Measurements from ENCODE around the gene NPR1. TPM values are rescaled to one million over a fixed set of nuclear protein-coding genes. Genes with fewer than 3 reads are reported as not detected.
"Not testable (repeated sequence)": the region's sequence is repeated elsewhere in the genome, so short reads cannot be mapped to it uniquely, and the experiment has no call there.

Gene NPR1
- total RNA-seq, 1 experiment from 2014 or later, result 0.05 TPM

GRCh38 chr1:153698020-153698922 lies 19.8 kb downstream of the NPR1 start:
- no peaks in the 10 kb centered on the region for H3K36me3 ChIP-seq
- no peak overlapping the region for H3K27ac ChIP-seq
- no peaks in the 10 kb centered on the region for H3K27me3 ChIP-seq (replicated peaks)
- no peak overlapping the region for H3K4me3 ChIP-seq
- H3K9me3 ChIP-seq (replicated peaks), result no peaks in the 10 kb centered on the region
- no peak for DNase-seq (ENCODE audit: low read depth in 1 of 2, low spot score in 2 of 2)
- H3K4me1 ChIP-seq (replicated peaks), result no peaks in the 10 kb centered on the region

GRCh38 chr1:153698923-153699714 lies 20.6 kb downstream of the NPR1 start:
- no peak for DNase-seq (ENCODE audit: low read depth in 1 of 2, low spot score in 2 of 2)
- H3K9me3 ChIP-seq (replicated peaks), result no peaks in the 10 kb centered on the region
- H3K36me3 ChIP-seq, result no peaks in the 10 kb centered on the region
- no peak overlapping the region for H3K4me3 ChIP-seq
- H3K27ac ChIP-seq, result no peak overlapping the region
- H3K4me1 ChIP-seq (replicated peaks), result no peaks in the 10 kb centered on the region
- H3K27me3 ChIP-seq (replicated peaks), result no peaks in the 10 kb centered on the region

- no peaks in the 10 kb centered on the region for H3K27me3 ChIP-seq (replicated peaks)
- H3K27ac ChIP-seq, result no peak overlapping the region
- no peaks in the 10 kb centered on the region for H3K9me3 ChIP-seq (replicated peaks)
- DNase-seq (ENCODE audit: low read depth in 1 of 2, low spot score in 2 of 2), result no peak
- H3K4me3 ChIP-seq, result no peak overlapping the region
- H3K36me3 ChIP-seq, result no peaks in the 10 kb centered on the region
- no peaks in the 10 kb centered on the region for H3K4me1 ChIP-seq (replicated peaks)
Measured at GRCh38 chr1:153699768-153700167, 21.3 kb downstream of the NPR1 start.

GRCh38 chr1:153705484-153705883 lies 27.0 kb downstream of the NPR1 start:
- Histone ChIP-seq H3K27me3 (replicated peaks) (no peaks in the 10 kb centered on the region), H3K27ac (no peak overlapping the region), H3K4me1 (replicated peaks) (no peaks in the 10 kb centered on the region), H3K9me3 (replicated peaks) (no peaks in the 10 kb centered on the region), H3K36me3 (no peaks in the 10 kb centered on the region), H3K4me3 (no peak overlapping the region)
- DNase-seq (ENCODE audit: low read depth in 1 of 2, low spot score in 2 of 2), result no peak

- no peak for DNase-seq (ENCODE audit: low read depth in 1 of 2, low spot score in 2 of 2)
- Histone ChIP-seq H3K27me3 (replicated peaks) (no peaks in the 10 kb centered on the region), H3K36me3 (no peaks in the 10 kb centered on the region), H3K4me1 (replicated peaks) (no peaks in the 10 kb centered on the region), H3K4me3 (no peak overlapping the region), H3K27ac (no peak overlapping the region), H3K9me3 (replicated peaks) (no peaks in the 10 kb centered on the region)
Measured at GRCh38 chr1:153711026-153711425, 32.5 kb downstream of the NPR1 start.

- H3K4me3 ChIP-seq; H3K36me3 ChIP-seq; H3K27ac ChIP-seq; H3K9me3 ChIP-seq (replicated peaks); H3K27me3 ChIP-seq (replicated peaks); DNase-seq (ENCODE audit: low read depth in 1 of 2, low spot score in 2 of 2); H3K4me1 ChIP-seq (replicated peaks): not testable (repeated sequence)
Measured at GRCh38 chr1:153716211-153716610, 37.7 kb downstream of the NPR1 start.

- no peak overlapping the region for H3K27ac ChIP-seq
- no peaks in the 10 kb centered on the region for H3K9me3 ChIP-seq (replicated peaks)
- DNase-seq (ENCODE audit: low read depth in 1 of 2, low spot score in 2 of 2), result no peak
- no peak overlapping the region for H3K4me3 ChIP-seq
- H3K27me3 ChIP-seq (replicated peaks), result no peaks in the 10 kb centered on the region
- H3K36me3 ChIP-seq, result no peaks in the 10 kb centered on the region
- H3K4me1 ChIP-seq (replicated peaks), result no peaks in the 10 kb centered on the region
Measured at GRCh38 chr1:153717330-153717729, 38.8 kb downstream of the NPR1 start.

- Histone ChIP-seq H3K9me3 (replicated peaks) (no peaks in the 10 kb centered on the region), H3K4me1 (replicated peaks) (peaks cover 8% of the 10 kb centered on the region), H3K27me3 (replicated peaks) (no peaks in the 10 kb centered on the region), H3K27ac (no peak overlapping the region), H3K4me3 (no peak overlapping the region), H3K36me3 (no peaks in the 10 kb centered on the region)
- no peak for DNase-seq (ENCODE audit: low read depth in 1 of 2, low spot score in 2 of 2)
Measured at GRCh38 chr1:153723687-153724086, 45.2 kb downstream of the NPR1 start.

GRCh38 chr1:153724634-153725033 lies 46.1 kb downstream of the NPR1 start:
- H3K36me3 ChIP-seq; H3K27me3 ChIP-seq (replicated peaks); H3K27ac ChIP-seq; DNase-seq (ENCODE audit: low read depth in 1 of 2, low spot score in 2 of 2); H3K4me3 ChIP-seq; H3K9me3 ChIP-seq (replicated peaks): not testable (repeated sequence)
- H3K4me1 ChIP-seq (replicated peaks), result peaks cover 12% of the 10 kb centered on the region

- peak; percentile 100 for DNase-seq (ENCODE audit: low read depth in 1 of 2, low spot score in 2 of 2)
- H3K9me3 ChIP-seq (replicated peaks), result no peaks in the 10 kb centered on the region
- H3K4me1 ChIP-seq (replicated peaks), result peaks cover 12% of the 10 kb centered on the region
- H3K4me3 ChIP-seq, result peak within 1 kb of the TSS; percentile 58
- peaks cover 4% of the 10 kb centered on the region; the same call in 1 of the 2 replicates for H3K36me3 ChIP-seq
- no peaks in the 10 kb centered on the region for H3K27me3 ChIP-seq (replicated peaks)
- peak within 1 kb of the TSS; percentile 83 for H3K27ac ChIP-seq
Measured at GRCh38 chr1:153727463-153728304, 49.2 kb downstream of the NPR1 start, which contains the start of gene INTS3. TSS of gene INTS3 (plus strand) at chr1:153728050. CDS start at chr1:153728635, 585 bp downstream.

GRCh38 chr1:153728305-153729066 lies 50.0 kb downstream of the NPR1 start:
- Histone ChIP-seq H3K9me3 (replicated peaks) (no peaks in the 10 kb centered on the region), H3K36me3 (peaks cover 6% of the 10 kb centered on the region; the same call in 1 of the 2 replicates), H3K4me1 (replicated peaks) (peaks cover 12% of the 10 kb centered on the region), H3K27ac (peak overlapping the region; percentile 83), H3K4me3 (peak overlapping the region; percentile 58), H3K27me3 (replicated peaks) (no peaks in the 10 kb centered on the region)
- peak; percentile 40 to 60 for DNase-seq (ENCODE audit: low read depth in 1 of 2, low spot score in 2 of 2)

- Histone ChIP-seq H3K27ac (no peak overlapping the region), H3K36me3 (peaks cover 6% of the 10 kb centered on the region; the same call in 1 of the 2 replicates), H3K4me1 (replicated peaks) (peaks cover 12% of the 10 kb centered on the region), H3K27me3 (replicated peaks) (no peaks in the 10 kb centered on the region), H3K4me3 (no peak overlapping the region), H3K9me3 (replicated peaks) (no peaks in the 10 kb centered on the region)
- no peak for DNase-seq (ENCODE audit: low read depth in 1 of 2, low spot score in 2 of 2)
Measured at GRCh38 chr1:153730468-153730988, 52.0 kb downstream of the NPR1 start.

Data from SJSA1 (cell line).